ENCODE results near the gene ALDH9A1.
"Not testable (repeated sequence)": the region's sequence is repeated elsewhere in the genome, so short reads cannot be mapped to it uniquely, and the experiment has no call there.

ALDH9A1 gene

DNA sequence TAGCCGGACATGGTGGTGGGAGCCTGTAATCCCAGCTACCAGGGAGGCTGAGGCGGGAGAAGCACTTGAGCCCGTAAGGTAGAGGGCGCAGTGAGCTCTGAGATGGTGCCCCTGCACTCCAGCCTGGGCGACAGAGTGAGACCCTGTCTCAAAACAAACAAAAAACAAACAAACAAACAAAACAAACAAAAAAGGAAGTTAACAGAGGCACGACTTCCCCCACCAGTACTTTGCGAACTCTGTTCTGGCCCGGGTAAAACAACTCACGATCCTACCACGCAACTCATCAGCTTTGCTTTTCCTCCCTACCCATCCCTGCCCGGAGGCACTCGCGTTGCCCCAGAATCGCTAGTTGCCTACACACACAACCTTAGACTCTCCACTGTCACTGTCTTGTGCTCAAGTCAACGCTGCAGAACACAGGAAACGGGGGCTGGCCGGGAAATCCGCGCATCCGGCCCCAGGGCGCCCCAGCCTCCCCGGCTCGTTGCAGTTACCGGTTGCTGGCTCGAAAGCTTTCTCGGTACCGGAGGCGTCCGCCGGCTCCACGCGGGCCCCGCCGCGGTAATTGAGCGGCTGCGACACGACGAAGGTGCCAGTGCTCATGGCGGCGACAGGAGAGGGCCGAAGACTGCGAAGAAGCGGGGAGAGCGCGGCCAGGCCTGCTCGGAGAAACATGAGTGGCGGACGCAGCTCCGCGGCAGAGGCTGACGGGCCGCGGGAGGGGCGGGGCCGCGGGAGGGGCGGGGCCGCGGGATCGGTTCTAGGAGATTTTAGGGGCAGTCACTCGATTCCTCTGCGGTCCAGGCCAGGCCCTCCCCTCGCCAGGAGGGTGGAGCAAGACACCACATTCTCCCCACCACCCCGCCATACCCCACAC is at the start of gene ALDH9A1:
Gene ALDH9A1 (minus strand): TSS at position 682 of the 880 bp plus-strand sequence. CDS start 4 bp downstream, at position 678.
- peak; percentile 95 for DNase-seq

DNA sequence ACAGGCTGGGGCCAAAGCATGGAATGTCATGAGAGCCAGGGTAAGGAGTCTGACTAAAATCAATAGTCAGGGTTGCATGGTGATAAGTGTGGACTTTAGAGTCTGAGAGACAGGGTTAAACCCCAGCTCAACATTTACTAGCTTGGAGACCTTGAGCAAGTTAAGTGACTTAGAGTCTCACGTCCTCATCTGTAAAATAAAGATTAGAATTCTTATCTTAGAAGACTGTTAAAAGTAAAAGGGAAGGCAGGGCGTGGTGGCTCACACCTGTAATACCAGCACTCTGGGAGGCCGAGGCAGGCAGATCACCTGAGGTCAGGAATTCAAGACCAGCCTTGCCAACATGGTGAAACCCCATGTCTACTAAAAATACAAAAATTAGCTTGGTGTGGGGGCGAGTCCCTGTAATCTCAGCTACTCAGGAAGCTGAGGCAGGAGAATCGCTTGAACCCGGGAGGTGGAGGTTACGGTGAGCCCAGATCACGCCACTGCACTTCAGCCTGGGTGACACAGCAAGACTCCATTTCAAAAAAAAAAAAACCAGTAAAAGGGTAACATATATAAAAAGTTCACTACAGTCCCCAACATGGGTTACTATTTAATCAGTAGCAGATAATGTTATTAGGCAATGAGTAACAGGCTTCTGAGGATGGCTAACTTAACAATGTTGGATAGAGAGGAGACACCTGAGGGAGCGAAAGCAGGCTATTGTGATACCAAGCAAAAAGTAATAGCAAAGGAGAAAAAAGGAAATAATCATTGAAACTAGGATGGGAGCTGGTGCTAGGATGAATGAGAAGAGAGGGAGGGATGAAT is 49.5 kb upstream of the ALDH9A1 start:
- no peak for DNase-seq

DNA sequence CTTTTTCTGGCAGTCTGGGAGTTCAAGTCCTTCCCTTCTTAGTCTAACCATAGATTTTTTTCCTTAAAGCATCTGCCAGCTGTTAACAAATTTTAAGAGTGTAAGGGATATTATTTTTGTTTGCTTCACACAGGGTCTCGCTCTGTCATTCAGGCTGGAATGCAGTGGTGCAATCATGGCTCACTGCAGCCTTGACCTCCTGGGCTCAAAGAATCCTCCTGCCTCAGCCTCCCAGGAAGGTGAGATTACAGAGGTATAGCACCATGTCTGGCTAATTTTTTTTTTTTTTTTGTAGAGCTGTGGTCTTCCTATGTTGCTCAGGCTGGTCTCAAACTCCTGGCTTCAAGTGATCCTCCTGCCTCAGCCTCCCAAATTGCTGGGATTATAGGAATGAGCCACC is 46.6 kb upstream of the ALDH9A1 start:
- DNase-seq: not testable (repeated sequence)

DNA sequence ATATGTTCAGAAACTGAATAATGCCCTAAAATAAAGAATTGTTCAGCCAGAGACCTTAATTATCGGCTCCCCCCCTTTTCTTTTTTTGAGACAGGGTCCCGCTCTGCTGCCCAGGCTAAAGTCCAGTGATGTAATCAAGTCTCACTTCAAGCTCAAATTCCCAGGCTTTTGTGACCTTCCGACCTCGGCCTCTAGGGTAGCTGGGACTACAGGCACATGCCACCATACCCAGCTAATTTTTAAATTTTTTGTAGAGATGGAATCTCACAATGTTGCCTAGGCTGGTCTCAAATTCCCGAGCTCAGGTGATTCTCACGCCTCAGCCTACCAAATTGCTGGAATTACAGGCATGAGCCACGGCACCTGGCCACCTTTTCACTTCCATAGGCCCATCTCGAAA is 43.8 kb upstream of the ALDH9A1 start:
- DNase-seq: no peak

DNA sequence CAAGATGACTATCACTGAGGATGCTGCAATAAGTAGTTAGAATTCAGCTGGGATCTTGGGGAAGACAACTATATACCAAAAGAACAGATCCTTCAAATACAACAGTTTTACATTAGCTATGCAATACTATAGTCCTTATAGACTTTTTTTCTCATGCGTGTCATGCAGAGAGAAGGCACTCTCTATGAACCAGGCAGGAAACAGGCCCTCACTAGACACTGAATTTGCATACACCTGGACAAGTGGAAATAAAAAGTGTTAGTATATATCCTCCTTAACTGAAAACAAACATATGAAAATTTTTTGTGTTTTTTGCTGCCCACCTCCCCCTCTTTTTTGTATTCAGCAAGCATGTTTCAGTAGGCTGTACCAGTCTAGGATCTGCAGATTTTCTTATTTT is 40.4 kb upstream of the ALDH9A1 start:
- no peak for DNase-seq

DNA sequence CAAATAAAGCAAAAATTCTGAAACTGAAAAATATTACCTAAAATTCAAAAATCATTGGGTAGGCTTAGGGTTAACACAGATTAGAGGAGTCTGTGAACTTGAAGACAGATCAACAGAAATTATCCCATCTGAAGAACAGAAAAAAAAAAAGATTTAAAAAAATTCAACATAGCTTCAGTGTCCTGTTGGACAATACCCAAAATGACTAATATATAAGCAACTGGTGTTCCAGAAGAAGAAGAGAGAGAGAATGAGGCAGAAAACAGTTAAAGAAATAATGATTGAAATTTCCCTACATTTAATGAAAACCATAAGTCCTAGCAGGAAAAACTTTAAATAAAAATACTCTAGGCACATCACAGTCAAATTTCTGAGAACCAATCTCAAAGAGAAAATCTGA is 38.8 kb upstream of the ALDH9A1 start:
- no peak for DNase-seq

DNA sequence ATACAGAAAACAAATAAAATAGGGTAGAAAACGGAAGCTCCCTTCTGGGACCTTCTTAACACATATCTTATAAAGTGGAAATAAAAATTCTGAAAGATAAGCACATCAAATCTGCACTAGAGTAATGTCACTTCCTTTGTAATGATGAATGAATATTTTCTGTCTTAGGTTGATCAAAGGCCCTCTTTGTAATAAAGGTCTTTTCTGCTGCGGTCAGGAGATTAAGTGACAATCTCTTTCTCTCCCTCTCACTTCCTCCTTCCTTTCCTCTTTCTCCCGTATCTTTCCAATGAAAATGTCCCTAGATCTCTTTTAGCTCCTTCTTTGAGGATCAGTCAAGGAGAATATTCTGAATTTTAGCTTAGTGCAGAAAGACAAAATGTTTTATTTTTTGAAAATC is 36.5 kb upstream of the ALDH9A1 start:
- no peak for DNase-seq

DNA sequence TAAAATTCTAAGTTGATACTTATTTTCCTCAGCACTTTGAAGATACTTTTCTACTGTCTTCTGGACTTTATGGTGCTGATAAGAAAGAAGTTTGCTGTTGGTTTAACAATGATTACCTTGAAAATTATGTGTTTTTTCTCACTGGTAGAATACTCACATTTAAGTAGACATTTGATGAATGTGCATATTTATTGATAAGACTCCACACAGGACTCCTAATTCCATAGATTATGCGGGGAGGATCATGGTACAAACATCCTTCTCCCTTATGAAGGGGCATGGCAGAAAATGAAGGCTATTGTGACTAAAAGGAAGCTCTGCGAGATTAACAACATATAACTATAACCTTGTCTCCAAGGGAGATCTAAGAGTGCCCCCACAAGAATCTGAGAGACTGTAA is 28.5 kb upstream of the ALDH9A1 start:
- no peak for DNase-seq

DNA sequence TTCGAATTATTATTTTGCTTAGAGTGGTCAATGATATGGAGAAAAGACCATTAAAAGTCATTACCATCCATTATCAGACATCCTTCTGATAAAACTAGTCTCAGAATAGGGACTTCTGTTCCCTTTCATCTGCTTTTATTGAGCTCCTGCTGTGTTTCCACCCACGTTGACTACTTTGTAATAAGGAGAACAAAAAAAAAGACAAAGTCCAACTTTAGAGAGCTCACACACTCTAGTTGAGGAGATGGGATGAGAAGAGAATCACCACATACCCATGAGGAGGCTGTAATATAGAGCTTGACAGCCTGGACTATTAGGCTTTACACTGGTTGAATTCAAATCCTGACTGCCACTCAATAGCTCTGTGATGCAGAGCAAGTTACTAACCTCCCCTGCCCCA is 27.8 kb upstream of the ALDH9A1 start:
- DNase-seq: no peak

DNA sequence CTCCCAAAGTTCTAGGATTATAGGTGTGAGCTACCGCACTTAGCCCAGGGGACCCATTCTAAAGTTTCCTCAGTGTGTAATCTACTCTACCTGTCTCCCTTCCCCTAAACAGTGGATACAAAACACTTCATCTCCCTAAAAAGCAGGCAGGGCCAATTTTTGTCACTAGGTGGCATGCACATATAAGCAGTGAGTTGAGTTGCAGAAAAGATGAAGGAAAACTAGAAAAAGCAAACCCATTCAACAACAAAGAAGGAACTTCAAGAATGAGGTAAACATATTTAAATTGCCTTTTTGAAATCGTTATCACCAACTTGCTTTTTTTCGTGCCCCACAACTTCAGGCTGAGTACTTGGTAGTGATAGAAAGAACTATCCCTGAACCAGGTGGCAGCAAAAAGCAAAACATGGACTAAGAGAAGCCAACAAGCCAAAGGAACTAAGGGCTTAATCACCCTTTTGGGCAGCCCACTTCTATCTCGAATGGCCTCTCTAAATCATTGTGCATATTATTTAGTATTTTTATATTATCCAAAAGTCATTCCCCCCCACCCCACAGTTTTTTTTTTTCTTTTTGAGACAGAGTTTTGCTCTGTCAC is 19.7 kb upstream of the ALDH9A1 start:
- DNase-seq: peak; percentile 21

DNA sequence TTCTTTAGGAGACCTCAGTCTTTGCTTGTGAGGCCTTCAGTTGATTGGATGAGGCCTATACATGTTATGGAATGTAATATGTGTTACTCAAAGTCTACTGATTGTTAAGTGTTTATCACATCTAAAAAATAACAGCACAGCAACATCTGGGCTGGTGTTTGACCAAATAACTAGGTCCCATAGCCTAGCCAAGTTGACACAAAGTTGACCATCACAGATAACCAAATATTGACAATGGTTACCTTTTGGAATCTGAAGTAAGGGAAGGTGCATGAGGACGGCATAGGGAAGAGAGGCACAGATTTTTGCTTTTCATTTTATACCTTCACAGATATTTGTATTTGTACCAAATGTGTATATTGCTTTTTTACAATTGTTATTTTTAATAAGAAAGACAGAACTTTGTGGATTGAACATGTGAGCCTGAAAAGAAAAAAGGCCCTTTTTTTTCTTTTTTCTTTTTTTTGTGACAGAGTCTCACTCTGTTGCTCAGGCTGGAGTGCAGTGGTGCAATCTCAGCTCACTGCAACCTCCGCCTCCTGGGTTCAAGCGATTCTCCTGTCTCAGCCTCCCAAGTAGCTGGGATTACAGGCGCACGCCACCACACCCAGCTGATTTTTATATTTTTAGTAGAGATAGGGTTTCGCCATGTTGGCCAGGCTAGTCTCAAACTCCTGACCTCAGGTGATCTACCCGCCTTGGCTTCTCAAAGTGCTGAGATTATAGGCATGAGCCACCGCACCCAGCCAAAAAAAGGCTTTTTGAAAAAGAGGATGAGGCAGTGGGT is 18.1 kb upstream of the ALDH9A1 start:
- DNase-seq: not testable (repeated sequence)

DNA sequence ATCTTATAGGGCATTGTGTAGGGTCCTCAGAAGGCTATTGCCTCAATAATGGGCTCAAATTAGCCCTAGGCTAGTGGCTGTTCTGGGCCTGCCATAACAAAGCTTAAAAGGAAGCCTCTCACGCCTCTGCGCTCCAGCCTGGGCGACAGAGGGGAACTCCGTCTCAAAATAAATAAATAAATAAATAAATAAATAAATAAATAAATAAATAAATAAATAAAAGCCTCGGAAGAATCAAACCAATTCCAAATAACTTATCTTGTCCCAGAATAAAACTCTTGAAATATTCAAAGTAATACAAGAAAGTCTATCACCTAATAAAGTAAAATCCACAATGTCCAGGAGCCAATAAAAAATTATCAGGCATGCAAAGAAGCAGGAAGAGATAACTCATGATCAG is 14.4 kb upstream of the ALDH9A1 start:
- no peak for DNase-seq

DNA sequence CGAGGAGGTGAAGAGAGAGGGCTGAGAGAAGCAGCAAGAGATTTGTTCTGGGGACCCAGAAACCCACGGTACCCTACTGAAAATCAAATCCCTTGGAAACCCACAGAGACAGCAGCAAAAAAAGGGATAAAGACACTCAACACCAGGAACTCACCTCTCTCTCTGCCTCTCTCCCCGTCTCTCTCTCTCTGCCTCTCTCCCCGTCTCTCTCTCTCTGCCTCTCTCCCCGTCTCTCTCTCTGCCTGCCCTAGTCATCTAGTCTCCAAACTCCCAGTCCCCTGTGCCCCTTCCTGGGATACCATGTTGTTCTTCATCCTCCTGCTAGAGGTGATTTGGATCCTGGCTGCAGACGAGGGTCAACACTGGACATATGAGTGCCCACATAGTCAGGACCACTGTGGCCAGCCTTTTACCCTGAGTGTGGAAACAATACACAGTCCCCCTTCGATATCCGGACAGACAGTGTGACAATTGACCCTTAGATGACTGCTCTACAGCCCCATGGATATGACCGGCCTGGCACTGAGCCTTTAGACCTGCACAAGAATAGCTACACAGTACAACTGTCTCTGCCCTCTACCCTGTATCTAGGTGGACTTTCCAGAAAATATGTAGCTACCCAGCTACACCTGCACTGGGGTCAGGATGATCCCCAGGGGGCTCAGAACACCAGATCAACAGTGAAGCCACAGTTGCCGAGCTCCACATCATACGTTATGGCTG is 9.8 kb upstream of the ALDH9A1 start:
- DNase-seq: no peak

DNA sequence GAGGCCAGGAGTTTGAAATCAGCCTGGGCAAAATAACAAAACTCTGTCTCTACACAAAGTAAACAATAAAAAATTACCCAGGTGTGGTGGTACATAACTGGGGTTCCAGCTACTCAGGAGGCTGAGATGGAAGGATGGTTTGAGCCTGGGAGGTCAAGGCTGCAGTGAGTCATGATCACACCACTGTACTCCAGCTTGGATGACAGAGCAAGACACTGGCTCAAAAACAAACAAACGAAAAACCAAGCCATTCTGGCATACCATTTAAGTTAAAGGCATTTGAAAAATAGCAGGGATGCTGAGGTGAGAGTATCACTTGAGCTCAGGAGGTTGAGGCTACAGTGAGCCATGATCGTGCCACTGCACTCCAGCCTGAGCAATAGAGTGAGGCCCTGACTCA is 5.3 kb upstream of the ALDH9A1 start:
- DNase-seq: no peak

DNA sequence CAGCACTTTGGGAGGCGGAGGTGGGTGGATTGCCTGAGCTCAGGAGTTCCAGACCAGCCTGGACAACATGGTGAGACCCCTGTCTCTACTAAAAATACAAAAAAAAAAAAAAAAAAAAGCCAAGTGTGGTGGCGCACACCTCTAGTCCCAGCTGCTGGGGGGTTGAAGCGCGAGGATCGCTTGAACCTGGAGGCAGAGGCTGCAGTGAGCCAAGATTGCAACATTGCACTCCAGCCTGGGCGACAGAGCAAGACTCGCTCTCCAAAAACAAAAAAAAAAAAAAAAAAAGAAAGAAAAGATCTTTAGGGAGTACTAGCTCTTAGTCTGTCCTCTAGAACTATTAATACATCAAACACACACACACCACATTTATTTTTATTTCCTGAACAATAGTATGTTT is 3.6 kb upstream of the ALDH9A1 start:
- DNase-seq: not testable (repeated sequence)

DNA sequence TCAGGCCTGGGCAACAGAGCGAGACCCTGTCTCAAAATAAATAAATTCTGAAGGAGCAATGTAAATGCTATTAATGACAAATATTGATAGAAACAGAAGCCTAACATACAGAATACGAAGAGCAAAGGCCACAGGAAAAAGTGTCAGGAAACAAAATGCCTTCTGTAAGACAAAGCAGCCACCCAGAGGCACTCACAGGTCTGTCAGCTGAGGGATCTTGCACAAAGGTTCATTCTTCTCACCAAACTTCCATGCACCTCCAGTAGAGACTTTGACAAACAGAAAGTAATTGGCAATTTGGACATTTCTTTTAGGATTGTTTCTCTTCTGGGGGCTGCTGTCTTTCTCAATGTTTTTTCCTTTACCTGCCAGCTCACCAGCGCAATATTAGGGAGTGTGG is 1.2 kb upstream of the ALDH9A1 start:
- no peak for DNase-seq

DNA sequence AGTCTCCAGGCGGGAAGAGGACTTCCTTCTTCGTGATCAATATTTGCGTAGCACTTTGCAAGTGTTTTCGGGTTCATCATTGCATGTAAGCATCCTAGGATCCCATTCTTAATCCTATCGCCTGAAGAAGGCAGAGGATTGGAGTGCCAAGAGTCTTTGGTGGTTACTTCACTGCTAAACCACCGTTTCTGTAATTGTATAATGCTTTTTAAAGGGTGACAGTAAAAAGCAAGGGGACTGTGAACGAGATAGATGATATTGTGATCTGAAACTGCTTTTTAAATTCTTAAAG is 345 bp upstream of the ALDH9A1 start:
- no peak for DNase-seq

DNA sequence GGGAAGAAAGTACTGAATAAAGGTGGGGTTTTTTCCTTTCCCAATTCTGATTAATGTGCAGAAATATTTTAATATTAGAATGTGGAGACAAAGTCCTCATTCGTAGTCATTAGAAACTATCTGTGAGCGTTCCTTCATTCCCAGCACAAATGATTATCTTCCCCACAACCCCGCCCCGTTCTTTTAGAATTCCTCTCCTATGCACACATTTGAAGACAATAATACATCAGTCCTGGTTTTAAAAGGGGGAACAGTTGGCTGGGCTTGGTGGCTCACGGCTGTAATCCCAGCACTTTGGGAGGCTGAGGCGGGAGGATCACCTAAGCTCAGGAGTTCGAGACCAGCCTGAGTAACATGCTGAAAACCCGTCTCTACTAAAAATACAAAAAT is 876 bp downstream of the ALDH9A1 start:
- no peak for DNase-seq

DNA sequence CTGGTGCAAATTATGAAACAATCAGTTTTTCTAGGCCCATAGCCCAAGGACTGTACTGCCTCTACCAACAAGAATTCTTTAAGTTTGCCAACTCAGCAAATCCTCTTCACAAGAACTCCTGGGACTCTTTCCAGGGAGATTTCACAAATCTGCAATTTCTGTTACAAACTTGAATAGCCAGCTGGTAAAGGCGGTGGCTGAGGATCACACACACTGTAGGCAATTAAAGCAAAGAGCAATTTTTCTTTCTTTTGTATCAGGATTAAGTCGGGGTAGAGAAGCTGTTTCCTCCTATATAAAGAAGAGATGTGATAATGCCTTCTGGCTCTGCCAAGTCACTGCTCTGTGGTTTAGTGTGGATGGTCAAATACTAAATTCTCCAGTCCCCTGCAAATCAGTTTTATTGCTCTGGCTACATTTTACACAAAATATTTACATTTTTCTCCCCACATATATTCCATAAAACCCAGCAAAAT is 1.7 kb downstream of the ALDH9A1 start:
- DNase-seq: no peak

DNA sequence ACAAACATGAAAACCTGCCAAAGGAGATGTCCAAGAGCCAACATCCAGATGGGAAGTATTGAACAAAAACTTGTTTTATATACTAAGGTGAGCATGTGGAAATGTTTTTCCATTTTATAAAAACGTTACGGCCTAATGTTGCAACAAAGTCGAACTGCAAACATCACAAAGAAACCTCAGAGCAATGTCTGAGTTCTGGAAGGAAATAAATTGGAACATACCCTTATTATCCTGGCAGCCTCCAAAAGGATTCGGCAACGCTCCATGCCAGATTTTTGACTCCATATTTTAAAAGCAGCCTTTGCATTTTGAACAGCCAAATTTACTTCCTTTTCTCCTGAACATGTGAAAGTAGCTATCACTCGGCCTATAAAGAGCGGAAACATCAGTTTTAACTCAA is 3.3 kb downstream of the ALDH9A1 start:
- no peak for DNase-seq

DNA sequence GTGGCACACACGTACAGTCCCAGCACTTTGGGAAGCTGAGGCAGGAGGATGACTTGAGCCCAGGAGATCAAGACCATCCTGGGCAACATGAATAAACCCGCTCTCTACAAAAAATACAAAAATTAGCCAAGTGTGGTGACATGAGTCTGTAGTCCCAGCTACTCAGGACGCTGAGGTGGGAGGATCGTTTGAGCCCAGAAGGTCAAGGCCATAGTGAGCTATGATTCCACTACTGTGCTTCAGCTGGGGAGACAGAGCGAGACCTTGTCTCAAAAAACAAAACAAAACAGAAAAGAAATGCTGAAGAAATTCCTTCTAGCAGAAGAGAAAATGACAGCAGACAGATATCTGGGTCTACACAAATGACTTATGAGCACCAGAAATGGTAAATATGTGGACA is 10.3 kb downstream of the ALDH9A1 start:
- DNase-seq: no peak

DNA sequence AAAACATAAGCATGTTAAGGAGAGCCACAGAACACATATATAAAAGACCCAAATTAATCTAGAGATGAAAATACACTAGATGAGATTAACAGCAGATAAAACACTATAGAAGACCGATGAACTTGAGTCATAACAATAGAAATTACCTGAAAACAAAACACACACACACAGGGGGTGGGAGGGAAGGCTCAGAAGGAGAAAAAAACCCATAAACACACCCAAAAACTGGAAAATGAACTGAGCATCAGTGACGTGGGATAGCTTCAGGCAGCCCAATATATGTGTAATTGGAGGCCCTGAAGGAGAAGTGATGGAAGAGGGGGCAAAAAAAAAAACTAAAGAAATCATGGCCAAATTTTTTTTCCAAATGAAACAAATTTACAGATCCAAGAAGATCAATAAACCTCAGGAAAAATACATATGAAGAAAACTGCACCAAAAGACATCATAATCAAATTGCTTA is 11.4 kb downstream of the ALDH9A1 start:
- peak; percentile 8 for DNase-seq
